Measurements from ENCODE around the gene SLF1. TPM values are rescaled to one million over a fixed set of nuclear protein-coding genes. Genes with fewer than 3 reads are reported as not detected.

SLF1 gene
- total RNA-seq, 6 experiments from 2014 or later: 0.80 to 3.3 (median 2.4) TPM

- Histone ChIP-seq H3K4me1 (no peaks in the 10 kb centered on the region), H3K36me3 (no peaks in the 10 kb centered on the region), H3K27me3 (no peaks in the 10 kb centered on the region), H3K27ac (no peak overlapping the region), H3K9me3 (no peaks in the 10 kb centered on the region), H3K4me3 (no peak overlapping the region)
- TF ChIP-seq CTCF (IDR thresholded peaks at IDR 0.05): no peak
- no peak for TF ChIP-seq POLR2A (IDR thresholded peaks at IDR 0.05)
- DNase-seq (no peak), ATAC-seq (no peak)
- 86% methylated on average over 1 of the region's 1 CpG for WGBS (ENCODE audit: insufficient coverage, low coverage, low lambda C conversion rate, missing lambda C conversion rate)
- intact Hi-C loops (cut with DNase I): no loop called here
These were observed 31.4 kb downstream of the SLF1 start for GRCh38 chr5:94649874-94650273.

GRCh38 chr5:94658272-94658671 is 39.8 kb downstream of the SLF1 start:
- no peaks in the 10 kb centered on the region for H3K4me1 ChIP-seq
- H3K4me3 ChIP-seq: no peak overlapping the region
- DNase-seq (no peak), ATAC-seq (no peak)
- no peak overlapping the region for H3K27ac ChIP-seq
- intact Hi-C loops (cut with DNase I): no loop called here
- TF ChIP-seq CTCF (IDR thresholded peaks at IDR 0.05) (no peak), POLR2A (IDR thresholded peaks at IDR 0.05) (no peak)
- H3K27me3 ChIP-seq: no peaks in the 10 kb centered on the region
- peaks cover 0 to 4% (median 0%) of the 10 kb centered on the region in 4 donors for H3K36me3 ChIP-seq
- H3K9me3 ChIP-seq: no peaks in the 10 kb centered on the region
- 100% methylated on average over 1 of the region's 1 CpG for WGBS (ENCODE audit: insufficient coverage, low coverage, low lambda C conversion rate, missing lambda C conversion rate)

- intact Hi-C loops (cut with DNase I): no loop called here
These were observed 42.0 kb downstream of the SLF1 start for GRCh38 chr5:94660506-94660905.

GRCh38 chr5:94661086-94661485 is 42.6 kb downstream of the SLF1 start:
- H3K4me1 ChIP-seq: no peaks in the 10 kb centered on the region
- peaks cover 0 to 4% (median 0%) of the 10 kb centered on the region in 4 donors for H3K36me3 ChIP-seq
- H3K27me3 ChIP-seq: no peaks in the 10 kb centered on the region
- WGBS (ENCODE audit: insufficient coverage, low coverage, low lambda C conversion rate, missing lambda C conversion rate): 100% methylated on average over 1 of the region's 3 CpGs
- H3K27ac ChIP-seq: no peak overlapping the region
- intact Hi-C loops (cut with DNase I): no loop called here
- H3K4me3 ChIP-seq: no peak overlapping the region
- H3K9me3 ChIP-seq: no peaks in the 10 kb centered on the region
- DNase-seq: no peak
- no peak for TF ChIP-seq CTCF (IDR thresholded peaks at IDR 0.05)
- TF ChIP-seq POLR2A (IDR thresholded peaks at IDR 0.05): no peak
- no peak for ATAC-seq

More at GRCh38 chr5:94660506-94660905, 42.0 kb downstream of the SLF1 start:
- H3K27ac ChIP-seq: no peak overlapping the region
- H3K9me3 ChIP-seq: no peaks in the 10 kb centered on the region
- WGBS (ENCODE audit: insufficient coverage, low coverage, low lambda C conversion rate, missing lambda C conversion rate): no CpG with 5 or more reads among the region's 8 CpGs
- H3K4me3 ChIP-seq: no peak overlapping the region
- ATAC-seq (no peak), DNase-seq (no peak)
- H3K27me3 ChIP-seq: no peaks in the 10 kb centered on the region
- TF ChIP-seq CTCF (IDR thresholded peaks at IDR 0.05): no peak
- no peak for TF ChIP-seq POLR2A (IDR thresholded peaks at IDR 0.05)
- no peaks in the 10 kb centered on the region for H3K4me1 ChIP-seq
- H3K36me3 ChIP-seq: peaks cover 0 to 4% (median 0%) of the 10 kb centered on the region in 4 donors

GRCh38 chr5:94667937-94668336 is 49.5 kb downstream of the SLF1 start:
- no peak for ATAC-seq
- Histone ChIP-seq H3K4me1 (no peaks in the 10 kb centered on the region), H3K9me3 (no peaks in the 10 kb centered on the region), H3K27ac (no peak overlapping the region), H3K36me3 (no peaks in the 10 kb centered on the region), H3K4me3 (no peak overlapping the region), H3K27me3 (no peaks in the 10 kb centered on the region)
- 93% methylated on average over 2 of the region's 3 CpGs for WGBS (ENCODE audit: insufficient coverage, low coverage, low lambda C conversion rate, missing lambda C conversion rate)
- no peak for DNase-seq
- intact Hi-C loops (cut with DNase I): no loop called here
- no peak for TF ChIP-seq POLR2A (IDR thresholded peaks at IDR 0.05)
- TF ChIP-seq CTCF (IDR thresholded peaks at IDR 0.05): no peak

All from right lobe of liver (tissue), 6 donors.